LNCAP (cell line): Measurements from ENCODE around the gene C16orf96.

Experiments used
- TF ChIP-seq, protein P1 (sequence below): fragments of 450-650 bp; IDR thresholded peaks from 2 replicates; pipeline ENCODE4 v1.5.1; 2017; ENCODE audit warnings: mild to moderate bottlenecking

Gene C16orf96

DNA sequence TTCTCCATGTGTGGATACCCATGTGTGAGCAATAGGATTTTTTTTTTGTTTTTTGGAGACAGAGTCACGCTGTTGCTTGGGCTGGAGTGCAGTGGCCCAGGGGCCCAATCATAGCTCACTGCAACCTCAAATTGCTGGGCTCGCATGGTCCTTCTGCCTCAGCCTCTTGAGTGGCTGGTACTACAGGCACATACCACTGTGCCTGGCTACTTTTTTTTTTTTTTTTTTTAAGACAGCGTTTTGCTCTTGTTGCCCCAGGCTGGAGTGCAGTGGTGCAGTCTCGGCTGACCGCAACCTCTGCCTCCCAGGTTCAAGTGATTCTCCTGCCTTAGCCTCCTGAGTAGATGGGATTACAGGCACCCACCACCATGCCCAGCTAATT is 85.2 kb downstream of the C16orf96 start:
- TF ChIP-seq, protein P1, sequence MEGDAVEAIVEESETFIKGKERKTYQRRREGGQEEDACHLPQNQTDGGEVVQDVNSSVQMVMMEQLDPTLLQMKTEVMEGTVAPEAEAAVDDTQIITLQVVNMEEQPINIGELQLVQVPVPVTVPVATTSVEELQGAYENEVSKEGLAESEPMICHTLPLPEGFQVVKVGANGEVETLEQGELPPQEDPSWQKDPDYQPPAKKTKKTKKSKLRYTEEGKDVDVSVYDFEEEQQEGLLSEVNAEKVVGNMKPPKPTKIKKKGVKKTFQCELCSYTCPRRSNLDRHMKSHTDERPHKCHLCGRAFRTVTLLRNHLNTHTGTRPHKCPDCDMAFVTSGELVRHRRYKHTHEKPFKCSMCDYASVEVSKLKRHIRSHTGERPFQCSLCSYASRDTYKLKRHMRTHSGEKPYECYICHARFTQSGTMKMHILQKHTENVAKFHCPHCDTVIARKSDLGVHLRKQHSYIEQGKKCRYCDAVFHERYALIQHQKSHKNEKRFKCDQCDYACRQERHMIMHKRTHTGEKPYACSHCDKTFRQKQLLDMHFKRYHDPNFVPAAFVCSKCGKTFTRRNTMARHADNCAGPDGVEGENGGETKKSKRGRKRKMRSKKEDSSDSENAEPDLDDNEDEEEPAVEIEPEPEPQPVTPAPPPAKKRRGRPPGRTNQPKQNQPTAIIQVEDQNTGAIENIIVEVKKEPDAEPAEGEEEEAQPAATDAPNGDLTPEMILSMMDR, result no peak

DNA sequence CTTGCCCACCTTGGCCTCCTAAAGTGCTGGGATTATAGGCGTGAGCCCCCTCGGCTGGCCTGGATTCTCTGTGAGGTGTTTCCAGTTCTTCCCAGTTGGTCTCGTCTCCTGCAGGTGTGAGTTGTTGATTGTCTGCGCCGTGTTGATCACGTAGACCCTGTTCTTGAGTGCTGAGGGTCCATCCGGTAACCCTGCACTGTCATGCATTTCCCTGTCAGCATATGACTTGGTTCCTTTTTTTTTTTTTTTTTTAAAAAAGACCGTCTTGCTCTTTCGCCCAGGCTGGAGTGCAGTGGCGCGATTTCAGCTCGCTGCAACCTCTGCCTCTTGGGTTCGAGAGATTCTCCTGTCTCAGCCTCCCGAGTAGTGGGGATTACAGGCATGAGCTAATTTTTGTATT is 85.8 kb downstream of the C16orf96 start:
- TF ChIP-seq, protein P1, result no peak

DNA sequence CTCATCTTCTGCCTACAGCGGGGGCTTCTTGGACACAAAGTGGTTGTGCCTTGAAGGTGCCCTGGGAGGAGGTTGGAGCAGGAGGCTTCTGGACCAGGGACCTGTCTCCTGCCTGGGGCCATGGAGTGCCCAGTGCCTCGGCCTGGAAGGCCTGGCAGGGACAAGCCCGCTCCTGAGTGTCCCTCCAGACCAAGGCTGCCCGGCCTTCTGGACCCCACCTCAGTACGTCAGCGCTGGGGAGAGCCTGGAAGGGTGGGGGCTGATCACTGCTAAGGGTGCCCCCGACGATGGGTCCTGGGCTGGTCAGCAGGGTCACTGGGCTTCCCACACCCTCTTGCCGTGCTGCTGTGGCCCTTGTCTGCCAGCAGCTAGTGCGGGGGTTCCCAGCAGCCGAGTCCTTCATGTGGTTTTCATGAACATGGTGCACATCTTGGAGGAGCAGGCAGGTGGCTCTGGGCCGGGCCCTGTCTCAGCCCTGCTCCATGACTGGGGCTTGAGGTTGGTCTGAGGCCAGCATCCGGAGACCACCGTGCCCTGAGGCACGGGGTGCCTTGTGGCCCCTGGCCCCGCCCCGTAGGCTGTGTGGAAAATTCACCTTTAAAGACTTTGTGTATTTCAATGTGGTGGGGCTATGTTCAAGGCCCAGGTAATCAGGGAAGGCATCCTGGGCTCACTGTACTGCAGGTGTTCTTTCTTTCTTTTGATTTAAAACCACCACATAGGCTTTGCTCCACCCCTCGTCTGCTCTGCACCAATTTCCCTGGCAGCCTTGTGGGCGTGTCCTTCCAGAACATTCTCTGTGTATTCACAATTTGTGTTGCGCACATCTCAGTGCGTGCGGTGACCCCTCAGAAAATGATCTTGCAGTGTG is 90.9 kb downstream of the C16orf96 start:
- TF ChIP-seq, protein P1, result no peak

DNA sequence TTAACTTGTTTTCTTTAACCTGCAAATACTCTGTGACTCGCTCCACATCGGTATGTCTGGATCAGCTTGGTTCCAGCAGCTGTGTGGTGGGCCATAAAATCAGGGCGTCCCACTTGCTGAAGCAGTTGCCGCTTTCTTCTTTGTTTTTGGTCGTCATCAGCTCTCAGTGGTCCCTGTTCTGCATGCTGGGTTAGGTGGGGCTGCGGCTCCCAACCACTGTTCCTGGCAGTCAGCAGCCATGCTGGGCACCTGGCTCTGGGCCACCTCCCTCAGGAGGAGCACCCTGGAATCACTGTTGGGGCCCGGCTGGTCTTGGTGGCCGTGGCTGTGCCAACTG is 91.5 kb downstream of the C16orf96 start:
- TF ChIP-seq, protein P1, result no peak

DNA sequence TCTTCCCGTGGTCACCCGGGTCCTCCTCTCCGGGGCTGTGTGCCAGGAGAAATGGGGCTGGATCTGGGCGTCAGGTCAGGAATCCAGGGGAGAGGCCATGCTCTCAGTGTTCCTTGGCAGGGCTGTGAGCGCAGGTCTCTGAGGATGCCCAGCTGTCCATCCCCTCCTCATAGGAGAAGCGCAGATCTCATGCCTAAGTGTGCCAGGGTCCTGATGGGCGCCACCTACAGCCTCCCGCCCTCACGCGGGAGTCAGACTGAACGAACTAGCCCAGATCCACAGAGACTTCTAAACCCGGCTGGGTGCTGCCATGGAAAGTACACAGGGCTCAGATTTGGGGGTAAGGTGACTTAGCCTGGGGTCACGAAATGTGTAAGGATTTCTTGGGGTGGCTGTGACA is 92.8 kb downstream of the C16orf96 start:
- TF ChIP-seq, protein P1, result no peak

DNA sequence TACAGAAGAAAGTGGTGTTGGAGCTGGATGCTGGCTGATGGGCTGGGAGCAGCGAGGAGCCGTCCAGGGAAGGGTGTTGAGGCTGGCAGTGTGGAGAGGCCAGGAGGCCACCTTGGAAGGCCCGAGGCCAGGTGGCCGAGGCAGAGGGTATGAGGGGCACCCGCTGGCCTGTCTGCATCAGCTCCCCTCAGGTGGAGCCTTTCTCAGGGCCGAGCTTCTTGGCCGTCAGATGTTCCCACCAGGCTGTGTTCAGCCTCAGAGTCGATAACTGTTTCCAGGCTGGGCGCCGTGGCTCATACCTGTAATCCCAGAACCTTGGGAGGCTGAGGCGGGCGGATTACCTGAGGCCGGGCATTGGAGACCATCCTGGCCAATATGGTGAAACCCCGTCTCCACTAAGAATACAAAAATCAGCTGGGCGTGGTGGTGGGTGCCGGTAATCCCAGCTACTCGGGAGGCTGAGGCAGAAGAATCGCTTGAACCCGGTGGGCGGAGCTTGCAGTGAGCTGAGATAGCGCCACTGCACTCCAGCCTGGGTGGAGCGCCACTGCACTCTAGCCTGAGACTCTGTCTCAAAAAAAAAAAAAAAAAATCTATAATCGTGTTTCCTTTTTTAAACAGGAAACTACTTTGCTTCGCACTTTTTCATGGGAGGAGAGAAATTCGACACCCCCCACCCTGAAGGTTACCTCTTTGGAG is 93.8 kb downstream of the C16orf96 start:
- TF ChIP-seq, protein P1, result no peak
